Posterior cingulate gyrus (tissue), 11 donors: ENCODE measurements around the gene HSF2BP.
"Not testable (repeated sequence)": the region's sequence is repeated elsewhere in the genome, so short reads cannot be mapped to it uniquely, and the experiment has no call there.

ENCODE experiments used
- DNase-seq, 10 donors: peaks; one replicate each; pipeline versions ENCODE4 v3.0.0 to v3.0.0-alpha.2; 2020 to 2021; ENCODE audit warnings: mixed read lengths in 3 of 10
- intact Hi-C: fragments of 100-400 bp; cut with DNase I; formaldehyde crosslinking; loops from one replicate; pipeline ENCODE4 v1.15.1; 2023

Gene HSF2BP

DNA sequence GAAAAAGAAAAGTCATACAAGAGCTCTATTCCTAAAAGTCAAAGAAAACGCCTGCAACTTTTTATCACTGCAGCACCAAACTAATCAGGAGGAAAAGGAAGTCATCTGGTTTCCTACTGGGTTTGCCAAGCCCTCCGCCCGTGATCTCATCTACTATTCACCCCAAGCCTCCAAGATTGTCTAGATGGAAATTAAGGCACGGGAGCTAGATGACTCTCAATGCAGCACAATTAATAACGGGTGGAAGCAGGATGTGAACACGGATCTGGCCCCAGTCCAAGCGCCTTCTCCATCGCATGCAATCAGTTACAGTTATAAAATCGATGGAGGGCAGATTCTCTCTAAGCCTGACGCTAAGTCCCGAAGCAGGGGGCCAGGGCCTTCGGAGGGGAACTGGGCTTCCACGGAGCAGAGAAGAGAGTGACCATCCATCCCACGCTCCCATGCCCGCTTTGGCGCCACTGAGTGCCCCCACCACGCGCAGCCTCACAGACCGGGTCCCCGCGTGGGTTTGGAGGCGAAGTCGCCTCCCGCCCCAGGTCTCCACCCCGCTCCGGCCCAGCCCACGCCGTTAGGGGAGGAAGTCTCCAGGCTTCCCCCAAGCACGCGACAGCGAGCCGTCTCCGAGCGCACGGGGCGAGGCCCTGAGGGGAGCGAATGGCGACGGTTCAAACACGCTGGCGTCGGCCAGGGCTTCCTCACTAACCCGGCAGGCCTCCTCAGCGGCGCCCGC, 1.8 kb downstream of the HSF2BP start:
- DNase-seq, result no peak
- intact Hi-C loops, result loop anchor here (10.0 kb wide), 1 partner anchor 783 kb away; the partner anchor contains the start of gene WDR4

GRCh38 chr21:43654806-43655489, 4.3 kb downstream of the HSF2BP start:
- intact Hi-C loops, result loop anchor here (10.0 kb wide), 1 partner anchor 780 kb away; the partner anchor contains the start of gene WDR4
- DNase-seq, result no peak

DNA sequence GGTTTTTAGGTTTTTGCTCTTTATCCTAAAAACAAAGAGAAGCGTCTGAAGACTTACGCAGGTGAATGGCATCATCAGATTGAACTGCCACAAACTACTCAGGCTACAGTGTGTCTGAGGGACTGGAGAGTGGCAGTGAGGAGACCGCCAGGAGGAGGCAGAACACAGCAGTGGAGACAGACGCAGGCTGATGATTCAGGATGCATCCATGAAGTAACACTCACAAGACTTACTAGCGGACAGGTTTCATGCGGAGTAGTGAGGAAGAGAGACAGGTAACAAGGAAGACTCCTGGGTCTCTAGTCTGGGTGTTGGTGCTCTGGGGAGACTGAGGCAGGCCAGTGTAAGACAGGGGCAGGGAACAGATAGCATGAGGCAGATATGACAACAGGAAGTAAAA, 5.7 kb downstream of the HSF2BP start:
- DNase-seq, result no peak
- intact Hi-C loops, result loop anchor here (10.0 kb wide), 1 partner anchor 779 kb away; the partner anchor contains the start of gene WDR4

DNA sequence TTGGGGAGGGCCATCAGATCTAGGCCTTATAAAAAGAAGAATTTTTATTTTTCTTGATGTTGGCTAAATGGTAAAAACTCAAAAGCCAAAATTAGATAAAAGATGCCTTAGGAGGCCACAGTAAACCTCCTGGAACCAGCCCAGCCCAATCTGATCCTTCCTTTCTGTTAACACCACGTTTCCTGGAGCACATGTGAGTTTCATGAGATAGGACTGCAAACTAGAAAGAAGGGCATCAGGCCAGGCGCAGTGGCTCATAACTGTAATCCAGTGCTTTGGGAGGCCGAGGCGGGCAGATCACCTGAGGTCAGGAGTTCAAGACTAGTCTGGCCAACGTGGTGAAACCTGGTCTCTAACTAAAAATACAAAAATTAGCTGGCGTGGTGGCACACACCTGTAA, 6.7 kb downstream of the HSF2BP start:
- DNase-seq, result no peak
- intact Hi-C loops, result loop anchor here (10.0 kb wide), 1 partner anchor 778 kb away; the partner anchor contains the start of gene WDR4

DNA sequence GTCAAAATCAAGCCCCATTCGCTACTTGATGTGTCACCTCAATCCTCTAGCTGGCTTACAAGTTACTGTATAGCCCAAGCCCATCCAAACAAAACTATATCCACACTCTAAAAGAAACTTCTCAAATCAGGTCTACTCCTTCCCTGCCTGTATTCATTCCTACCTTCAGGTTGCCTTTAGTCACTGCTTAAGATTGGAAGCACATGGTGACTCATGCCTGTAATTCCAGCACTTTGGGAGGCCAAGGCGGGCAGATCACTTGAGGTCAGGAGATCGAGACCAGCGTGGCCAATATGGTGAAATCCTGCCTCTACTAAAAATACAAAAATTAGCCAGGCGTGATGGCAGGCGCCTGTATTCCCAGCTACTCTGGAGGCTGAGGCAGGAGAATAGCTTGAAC, 7.4 kb downstream of the HSF2BP start:
- not testable (repeated sequence) for DNase-seq
- intact Hi-C loops, result loop anchor here (10.0 kb wide), 1 partner anchor 777 kb away; the partner anchor contains the start of gene WDR4

DNA sequence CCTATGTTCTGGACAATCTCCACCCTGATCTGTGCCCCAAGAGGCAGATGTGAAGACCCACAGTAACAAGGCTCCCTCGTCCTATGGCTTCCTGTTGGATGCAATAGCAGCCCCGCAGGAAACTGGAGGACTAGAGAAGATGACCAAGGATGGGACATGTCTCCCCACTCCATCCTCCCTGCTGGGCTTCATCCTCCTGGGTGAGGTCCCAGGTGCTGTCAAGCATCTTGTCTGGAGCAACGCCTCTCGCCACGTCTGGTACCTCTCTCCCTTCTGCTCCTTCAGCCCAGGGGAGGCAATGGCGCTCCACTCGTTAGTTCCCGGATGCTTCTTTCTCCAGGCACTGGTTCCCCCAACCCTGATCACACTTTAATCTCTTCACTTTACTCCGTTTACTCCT, 11.1 kb downstream of the HSF2BP start:
- intact Hi-C loops, result no loop called here
- DNase-seq, result no peak

- peak; percentile 67 to 98 (median 89) for DNase-seq
Observed at GRCh38 chr21:43646550-43647260, 12.6 kb downstream of the HSF2BP start.

GRCh38 chr21:43645976-43646375, 13.3 kb downstream of the HSF2BP start:
- intact Hi-C loops, result no loop called here

More at GRCh38 chr21:43646550-43647260, 12.6 kb downstream of the HSF2BP start:
- intact Hi-C loops, result no loop called here

GRCh38 chr21:43645136-43645891, 14.0 kb downstream of the HSF2BP start:
- intact Hi-C loops, result no loop called here

More at GRCh38 chr21:43645976-43646375, 13.3 kb downstream of the HSF2BP start:
- DNase-seq, result no peak

GRCh38 chr21:43644609-43645008, 14.7 kb downstream of the HSF2BP start:
- DNase-seq, result peak in 9 of 10 donors; percentile 19 to 94 (median 71)
- intact Hi-C loops, result no loop called here

More at GRCh38 chr21:43645136-43645891, 14.0 kb downstream of the HSF2BP start:
- DNase-seq, result peak in 2 of 10 donors; percentile 43 to 83

GRCh38 chr21:43644071-43644470, 15.2 kb downstream of the HSF2BP start:
- intact Hi-C loops, result no loop called here
- no peak for DNase-seq

- no peak for DNase-seq
- intact Hi-C loops, result no loop called here
Observed at GRCh38 chr21:43643193-43643592, 16.1 kb downstream of the HSF2BP start.

- DNase-seq, result no peak
- intact Hi-C loops, result no loop called here
Observed at GRCh38 chr21:43640400-43640799, 18.9 kb downstream of the HSF2BP start.

DNA sequence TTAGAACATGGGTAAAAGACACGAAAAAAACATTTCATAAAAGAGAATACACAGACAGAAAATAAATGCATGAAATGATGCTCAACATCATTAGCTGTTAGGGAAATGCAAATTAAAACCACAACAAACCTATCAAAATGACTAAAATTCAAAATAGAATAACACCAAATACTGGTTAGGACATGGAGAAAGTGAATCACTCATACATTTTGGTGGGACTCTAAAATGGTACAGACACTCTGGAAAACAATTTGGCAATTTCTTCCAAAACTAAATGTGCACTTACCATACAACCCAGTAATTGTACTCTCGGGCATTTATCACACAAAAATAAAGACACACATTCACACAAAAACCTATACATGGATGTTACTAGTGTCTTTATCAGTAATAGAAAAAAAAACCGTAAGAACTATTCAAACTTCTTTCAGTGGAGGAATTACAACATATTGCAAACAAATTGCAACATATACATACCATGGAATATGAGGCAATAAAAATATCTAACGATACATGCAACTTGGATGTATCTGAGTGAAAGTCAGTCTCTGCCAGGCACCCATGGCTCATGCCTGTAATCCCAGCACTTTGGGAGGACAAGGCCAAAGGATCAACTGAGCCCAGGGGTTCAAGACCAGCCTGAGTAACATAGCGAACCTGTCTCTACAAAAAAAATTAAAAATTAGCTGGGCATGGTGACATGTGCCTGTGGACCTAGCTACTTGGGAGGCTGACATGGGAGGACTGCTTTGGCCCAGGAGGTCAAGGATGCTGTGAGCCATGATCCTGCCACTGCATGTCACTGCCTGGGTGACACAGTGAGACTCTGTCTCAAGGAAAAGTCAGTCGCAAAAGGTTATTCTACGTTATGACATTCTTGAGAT, 19.6 kb downstream of the HSF2BP start:
- intact Hi-C loops, result no loop called here

GRCh38 chr21:43637530-43638158, 21.6 kb downstream of the HSF2BP start:
- no peak for DNase-seq
- intact Hi-C loops, result no loop called here

More for the DNA sequence above, 19.6 kb downstream of the HSF2BP start:
- DNase-seq, result no peak

- intact Hi-C loops, result no loop called here
- no peak for DNase-seq
Observed at GRCh38 chr21:43635436-43635835, 23.9 kb downstream of the HSF2BP start.

GRCh38 chr21:43634618-43635017, 24.7 kb downstream of the HSF2BP start:
- no peak for DNase-seq
- intact Hi-C loops, result no loop called here

- no peak for DNase-seq
- intact Hi-C loops, result no loop called here
Observed at GRCh38 chr21:43632373-43632905, 26.8 kb downstream of the HSF2BP start.
